ENCODE data around the gene BTN1A1.
"Not testable (repeated sequence)": the region's sequence is repeated elsewhere in the genome, so short reads cannot be mapped to it uniquely, and the experiment has no call there.

BTN1A1 gene

DNA sequence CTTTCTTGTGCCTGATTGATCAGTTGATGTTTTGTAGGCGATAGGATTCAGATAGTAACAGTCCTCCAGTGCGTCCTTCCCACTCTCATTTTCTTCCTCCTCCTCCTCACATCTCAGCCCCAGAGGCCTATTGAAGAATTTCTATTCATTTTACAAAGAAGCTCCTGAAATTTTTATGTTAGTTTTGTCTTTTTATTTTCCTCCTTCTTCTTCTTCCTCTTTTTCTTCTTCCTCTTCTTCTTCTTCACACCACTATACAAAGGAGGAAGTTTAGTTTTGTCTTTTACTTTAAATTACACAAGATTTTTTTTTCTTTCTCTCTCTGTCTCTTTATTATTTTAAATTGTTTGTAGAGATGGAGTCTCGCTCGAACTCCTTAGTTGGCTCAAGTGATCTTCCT, 23.2 kb upstream of the BTN1A1 start:
- DNase-seq = no peak

DNA sequence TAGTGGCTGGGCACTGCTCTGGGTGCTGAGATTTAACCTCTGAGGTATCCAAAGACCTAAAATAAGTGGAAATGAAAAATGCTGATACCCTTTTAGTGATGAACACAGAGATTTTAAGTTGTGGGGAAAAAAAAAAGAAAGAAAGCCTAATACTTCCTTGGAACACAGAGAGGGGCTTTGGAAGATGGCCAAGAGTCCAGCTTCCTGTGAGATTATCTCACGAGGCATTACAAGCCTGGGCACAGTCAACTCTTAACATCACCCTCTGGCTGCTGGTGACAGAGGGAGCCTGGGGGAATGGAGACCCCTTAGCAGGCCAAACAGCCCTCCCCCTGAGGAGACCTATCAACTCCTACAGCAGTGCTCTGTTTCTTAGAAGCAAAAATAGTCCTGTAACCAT, 22.7 kb upstream of the BTN1A1 start:
- no peak for DNase-seq

DNA sequence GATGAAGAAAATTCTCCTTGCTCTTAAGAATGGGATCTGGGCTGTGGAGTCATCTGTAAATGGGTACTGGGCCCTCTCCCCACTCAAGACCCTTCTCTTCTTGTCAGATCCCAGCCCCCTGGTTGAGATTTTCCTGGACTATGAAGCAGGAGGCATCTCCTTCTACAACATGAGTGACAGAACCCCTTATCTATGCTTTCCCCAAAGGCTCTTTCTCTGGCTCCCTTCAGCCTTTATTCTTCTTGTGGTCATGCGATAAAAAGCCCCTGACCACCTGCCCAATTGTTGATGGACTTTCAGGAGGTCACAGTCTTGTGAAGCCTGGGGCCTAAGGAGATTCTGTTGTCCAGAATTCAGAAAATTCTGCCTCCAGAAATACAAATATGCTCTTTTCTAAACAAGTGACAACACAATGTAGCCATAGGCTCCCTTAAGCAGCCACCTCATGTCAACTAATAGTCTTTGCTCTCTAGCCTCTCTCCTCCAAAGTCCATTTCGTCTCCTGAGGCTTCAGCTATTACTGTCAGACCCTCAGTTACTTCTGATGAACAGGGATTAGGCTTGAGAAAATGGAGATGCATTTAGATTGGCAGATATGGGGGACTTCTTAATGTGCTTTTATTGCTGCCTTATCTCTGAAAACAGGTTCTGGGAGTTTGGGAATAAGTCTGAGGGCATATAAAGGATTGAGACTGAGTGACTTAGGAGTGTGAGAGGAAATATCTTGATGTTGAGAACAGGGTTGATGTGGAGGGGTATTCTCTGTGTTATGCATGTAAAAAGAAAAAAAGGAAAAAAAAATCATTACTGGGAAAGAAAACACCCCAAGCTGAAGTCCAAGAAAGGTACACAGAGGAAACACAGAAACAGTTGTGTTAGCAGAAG, 21.8 kb upstream of the BTN1A1 start:
- no peak for DNase-seq

DNA sequence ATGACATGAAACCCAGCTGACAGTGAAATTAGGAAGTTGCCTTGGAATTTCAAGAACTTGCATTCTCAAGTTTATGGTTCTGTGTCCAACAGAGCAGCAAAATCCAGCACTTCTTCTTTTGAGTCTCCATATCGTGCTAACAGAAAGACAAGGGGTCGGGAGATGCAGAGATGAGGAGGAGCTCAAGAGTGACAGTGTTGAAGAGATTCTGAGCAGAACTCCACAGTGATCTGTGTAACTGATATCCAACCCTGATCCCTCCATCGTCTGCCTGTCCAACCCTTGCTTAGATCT, 21.2 kb upstream of the BTN1A1 start:
- no peak for DNase-seq

DNA sequence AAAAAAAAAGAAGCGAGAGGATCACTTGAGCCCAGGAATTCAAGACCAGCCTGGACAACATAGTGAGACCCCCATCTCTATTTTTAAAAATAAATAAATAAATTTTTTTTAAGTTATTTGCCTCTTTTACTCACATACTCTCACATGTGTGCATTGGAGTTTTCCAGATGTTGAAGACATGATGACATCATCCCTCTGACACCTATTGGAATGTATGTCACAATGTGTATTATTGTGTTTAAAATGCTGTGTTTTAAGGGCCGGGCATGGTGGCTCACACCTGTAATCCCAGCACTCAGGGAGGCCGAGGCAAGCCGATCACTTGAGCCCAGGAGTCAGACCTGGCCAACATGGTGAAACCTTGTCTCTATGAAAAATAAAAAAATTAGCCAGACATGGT, 17.8 kb upstream of the BTN1A1 start:
- no peak for DNase-seq

DNA sequence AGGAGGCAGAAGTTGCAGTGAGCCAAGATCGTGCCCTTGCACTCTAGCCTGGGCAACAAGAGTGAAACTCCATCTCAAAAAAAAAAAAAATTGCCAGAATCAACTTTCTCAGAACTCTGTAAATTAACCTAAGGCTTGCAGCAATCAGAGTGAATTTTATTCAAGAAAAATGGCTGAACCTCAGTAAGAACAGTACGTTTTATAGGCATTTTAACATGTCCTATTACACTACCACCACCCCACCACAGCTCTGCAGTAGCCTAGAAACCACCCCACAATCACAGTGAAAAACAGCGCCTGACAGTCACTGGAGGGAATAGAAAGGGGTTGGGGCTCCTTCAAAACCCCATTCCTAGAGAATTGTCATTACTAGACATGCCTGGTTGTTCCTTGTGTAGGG, 16.4 kb upstream of the BTN1A1 start:
- no peak for DNase-seq

DNA sequence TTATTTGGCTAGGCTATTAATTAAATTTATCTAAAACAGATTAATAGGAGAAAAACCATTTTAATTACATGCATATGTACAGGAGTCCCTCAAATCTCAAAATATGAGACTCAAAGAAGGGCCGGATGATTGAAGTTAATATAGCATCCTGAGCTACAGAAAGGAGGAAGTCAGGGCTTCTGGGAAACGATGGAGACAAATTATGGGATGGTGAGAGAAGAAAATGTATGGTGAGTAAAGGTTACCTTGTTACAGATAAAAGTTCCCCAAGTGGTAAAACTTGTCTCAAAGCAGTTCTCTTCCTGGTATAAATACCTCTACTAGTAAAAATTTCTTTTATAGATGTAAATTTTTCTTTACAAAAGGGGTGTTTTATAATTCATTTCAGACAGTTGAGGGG, 15.9 kb upstream of the BTN1A1 start:
- DNase-seq = no peak

DNA sequence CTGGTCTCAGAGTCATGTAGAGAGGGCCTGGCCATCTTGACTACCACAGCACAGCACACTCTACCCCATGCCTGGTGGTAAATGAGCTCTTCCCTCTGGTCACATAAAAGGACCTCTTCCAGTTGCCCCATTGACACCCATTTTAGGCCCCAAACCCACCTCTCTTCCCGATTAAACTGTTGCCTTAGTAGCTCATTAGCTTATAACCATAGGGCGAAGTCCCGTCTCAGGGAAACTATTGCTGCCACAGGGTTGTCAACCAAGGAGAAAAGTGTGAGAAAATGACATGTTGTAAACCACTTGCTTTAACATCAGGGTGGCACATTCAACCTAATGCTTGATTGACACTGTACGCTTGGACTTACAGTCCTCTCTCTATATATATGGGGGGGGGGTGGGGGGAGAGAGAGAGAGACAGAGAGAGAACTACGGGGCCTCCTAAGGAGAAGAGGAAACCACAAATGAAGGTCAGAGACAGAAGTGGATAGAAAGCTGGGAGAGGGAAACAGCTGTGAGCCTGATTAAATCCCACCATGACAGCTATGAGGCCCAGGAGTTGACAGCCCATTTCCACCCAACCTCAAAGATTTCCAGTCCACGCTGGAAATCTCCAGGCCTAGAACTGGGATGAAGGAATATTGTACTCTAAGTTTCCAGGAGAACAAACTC, 14.9 kb upstream of the BTN1A1 start:
- DNase-seq = no peak

DNA sequence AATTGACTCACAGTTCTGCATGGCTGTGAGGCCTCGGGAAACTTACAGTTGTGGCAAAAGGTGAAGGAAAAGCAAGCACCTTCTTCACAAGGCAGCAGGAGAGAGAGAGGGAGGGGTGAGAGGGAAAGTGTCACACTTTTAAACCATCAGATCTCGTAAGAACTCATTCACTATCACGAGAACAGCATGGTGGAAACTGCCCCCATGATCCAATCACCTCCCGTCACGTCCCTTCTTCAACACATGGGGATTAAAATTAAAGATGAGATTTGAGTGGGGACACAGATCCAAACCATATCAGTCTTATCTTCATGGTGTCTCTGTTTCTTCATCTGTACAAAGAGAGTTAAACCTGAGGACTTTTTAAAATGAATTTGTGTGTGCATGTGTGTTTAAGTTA, 13.7 kb upstream of the BTN1A1 start:
- no peak for DNase-seq

DNA sequence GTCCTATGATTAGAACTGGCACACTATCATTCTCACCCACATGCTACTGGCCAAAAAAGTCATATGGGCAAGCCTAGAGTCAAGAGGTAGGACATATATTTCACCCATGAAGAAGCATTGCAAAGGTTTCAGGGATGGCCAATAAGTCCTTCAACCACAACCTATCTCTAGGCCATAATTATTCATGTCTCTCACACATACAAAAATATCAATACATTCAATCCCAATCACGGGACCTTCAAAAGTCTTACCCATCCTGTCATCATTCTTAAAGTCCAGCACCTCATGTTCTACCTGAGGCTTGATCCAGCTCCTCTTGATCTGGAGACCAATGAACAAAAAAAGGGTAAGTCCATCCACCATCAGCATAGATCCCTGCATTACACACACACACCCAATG, 12.6 kb upstream of the BTN1A1 start:
- no peak for DNase-seq

DNA sequence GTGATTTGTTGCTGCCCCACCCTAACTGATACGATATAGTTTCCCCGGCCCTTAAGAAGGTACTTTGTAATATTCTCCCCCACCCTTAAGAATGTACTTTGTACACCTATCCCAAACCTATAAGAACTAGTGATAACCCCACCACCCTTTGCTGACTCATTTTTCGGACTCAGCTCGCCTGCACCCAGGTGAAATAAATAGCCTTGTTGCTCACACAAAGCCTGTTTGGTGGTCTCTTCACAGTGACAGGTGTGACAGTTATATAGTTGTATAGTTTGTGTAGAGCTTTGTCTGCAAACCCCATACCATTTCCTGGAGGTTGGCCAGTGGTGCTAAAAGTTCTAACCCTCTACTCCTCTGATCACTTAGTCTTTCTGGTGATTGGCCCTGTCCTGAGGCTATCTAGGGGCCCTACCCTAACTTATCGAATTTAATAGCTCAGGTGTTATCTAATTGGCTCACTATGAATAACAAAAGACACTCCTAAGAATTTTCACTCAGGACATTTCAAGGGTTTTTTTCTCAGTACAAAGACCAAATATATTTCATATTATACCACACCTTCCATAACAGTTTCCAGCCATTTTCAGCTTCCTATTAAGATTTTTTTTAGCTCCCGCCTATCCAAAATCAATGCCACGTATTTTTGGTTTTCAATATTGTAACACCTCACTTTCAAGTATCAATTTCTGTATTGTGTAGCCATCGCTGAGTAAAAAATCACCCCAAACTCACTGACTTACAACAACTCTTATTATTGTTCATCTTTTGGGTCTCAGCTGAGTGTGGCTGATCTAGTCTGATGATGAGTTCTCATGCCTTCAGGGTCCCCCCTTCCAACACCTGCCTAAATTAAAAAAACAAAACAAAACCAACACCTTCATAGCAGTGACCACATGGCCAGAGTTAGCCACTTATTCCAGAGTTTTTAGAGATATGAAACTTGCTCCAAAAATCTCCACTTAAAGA, 9.8 kb upstream of the BTN1A1 start:
- no peak for DNase-seq

DNA sequence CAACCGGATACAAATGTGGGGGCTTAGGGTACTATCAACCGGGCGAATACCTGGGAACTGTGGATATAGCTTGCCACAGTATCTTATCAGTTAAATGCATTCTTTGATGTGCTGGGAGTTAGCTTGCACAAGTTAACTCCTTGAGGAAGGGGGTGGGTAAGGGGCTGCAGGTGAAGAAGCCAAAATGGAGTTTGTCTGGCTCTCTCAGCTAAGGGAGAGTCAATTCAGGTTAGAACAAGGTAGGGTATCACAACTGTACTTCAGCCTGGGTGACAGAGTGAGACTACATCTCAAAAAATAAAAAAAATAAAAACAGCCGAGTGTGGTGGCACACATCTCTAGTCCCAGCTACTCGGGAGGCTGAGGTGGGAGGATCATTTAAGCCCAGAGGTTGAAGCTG, 8.5 kb upstream of the BTN1A1 start:
- DNase-seq = no peak

DNA sequence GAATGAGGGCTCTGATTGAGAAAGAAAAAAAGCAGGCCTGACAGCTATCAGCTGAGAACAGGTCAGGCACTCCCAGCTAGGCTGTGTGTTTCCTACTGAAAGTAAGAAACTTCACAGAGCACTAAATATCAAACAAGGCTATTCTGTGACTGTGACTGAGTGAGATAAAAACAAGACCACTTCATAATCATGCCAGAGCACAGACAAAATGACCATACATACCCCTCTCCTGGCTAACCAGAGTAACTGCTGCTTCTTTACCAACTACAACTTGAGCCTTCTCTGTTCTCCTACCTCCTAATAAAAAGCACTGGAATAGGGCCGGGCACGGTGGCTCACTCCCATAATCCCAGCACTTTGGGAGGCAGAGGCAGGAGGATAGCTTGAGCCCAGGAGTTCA, 6.8 kb upstream of the BTN1A1 start:
- DNase-seq = no peak

DNA sequence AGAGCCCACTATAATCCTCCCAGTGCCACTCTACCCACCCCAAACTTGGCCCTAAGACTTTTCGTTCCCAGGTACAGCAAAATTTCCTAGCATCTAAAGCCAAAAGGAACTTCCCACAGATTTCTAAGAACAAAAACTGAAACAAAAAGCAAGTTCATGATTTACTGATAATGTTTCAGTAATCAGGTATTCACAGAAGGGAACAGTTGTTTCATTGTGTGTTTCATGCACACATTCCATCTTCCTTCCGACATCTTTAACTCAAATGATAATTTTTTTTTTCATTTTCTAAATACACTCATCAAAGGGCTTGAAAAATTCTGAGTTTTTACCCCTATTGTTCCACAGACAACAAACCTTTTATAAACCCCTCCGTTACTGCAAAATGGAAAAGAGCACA, 6.0 kb upstream of the BTN1A1 start:
- DNase-seq = no peak

DNA sequence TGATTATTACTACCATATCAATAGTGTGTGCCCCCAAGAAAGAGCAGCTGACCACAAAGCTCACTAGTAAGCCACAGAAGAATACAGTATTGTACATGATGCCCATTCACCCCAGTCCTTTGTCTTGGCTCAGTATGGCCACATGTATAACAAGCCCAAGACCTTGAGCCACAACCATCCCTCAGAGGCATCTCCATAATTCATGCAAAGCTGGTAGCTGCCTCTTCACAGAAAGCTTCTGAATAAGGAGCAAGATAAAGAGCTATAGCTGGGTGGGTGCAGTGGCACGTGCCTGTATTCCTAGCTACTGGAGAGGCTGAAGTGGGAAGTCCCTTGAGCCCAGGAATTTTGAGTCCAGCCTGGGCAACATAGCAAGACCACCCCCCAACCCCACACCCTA, 4.8 kb upstream of the BTN1A1 start:
- no peak for DNase-seq

DNA sequence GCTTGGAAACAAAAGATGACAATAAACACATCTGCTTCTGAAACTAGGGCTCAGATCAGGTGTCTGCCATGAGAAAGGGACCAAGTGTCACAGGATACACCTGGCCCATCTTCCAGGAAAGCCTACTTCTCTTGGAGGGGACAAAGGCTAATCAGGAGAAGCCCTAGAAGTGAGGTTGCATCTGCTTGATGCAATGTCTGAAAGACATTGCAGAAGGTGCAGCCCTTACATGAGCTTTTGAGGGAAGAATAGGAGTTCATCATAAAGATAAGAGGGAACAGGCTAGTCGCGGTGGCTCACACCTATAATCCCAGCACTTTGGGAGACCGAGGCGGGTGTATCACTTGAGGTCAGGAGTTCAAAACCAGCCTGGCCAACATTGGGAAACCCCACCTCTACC, 2.5 kb upstream of the BTN1A1 start:
- DNase-seq = no peak

DNA sequence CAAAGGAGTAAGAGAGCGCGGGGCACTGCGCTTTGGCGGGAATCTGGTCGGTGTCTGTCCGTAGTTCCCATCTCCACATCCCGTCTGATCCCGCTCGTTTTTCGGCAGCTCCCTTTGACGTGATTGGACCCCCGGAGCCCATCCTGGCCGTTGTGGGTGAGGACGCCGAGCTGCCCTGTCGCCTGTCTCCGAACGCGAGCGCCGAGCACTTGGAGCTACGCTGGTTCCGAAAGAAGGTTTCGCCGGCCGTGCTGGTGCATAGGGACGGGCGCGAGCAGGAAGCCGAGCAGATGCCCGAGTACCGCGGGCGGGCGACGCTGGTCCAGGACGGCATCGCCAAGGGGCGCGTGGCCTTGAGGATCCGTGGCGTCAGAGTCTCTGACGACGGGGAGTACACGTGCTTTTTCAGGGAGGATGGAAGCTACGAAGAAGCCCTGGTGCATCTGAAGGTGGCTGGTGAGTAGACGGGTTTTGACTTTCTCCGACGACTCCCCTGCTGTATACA, 1.4 kb downstream of the BTN1A1 start:
- peak in 2 of 4 experiments; percentile 4 to 12 for DNase-seq

DNA sequence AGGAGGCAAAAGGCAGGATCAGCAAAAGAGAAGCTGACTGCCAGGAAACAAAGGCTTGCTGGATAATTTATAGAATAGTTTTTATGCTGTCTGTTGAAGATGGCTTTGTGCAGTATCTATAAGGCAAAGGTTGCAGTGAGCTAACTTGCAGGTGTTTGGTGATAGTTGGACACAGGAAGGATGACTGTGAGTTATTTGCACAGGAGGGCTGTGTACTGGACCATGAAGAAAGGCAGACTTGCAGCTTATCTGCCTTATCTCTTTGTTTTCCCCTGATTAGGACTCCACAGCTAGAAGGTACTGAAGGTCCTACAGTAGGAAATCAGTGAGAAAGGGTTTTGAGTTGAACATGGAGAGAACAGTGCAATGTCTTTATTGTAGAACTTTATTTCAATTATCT, 2.1 kb downstream of the BTN1A1 start:
- no peak for DNase-seq

DNA sequence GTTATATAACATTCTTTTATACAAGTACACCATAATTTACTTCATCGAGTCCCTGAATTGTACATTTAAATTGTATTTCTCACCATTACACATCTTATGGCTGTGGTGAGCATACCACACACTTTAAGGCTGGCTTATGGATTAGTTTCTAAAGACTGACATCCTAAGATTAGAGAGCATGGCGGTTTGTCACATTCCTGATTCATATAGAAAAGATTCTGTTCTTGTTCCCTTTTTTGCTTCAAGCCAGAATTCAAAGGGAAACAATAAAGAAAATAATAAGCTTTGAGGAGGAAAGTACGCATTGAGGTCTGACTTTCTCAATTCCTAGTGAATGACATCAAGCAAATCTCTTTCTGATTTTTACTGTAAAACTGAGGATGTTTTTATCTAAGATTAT, 2.5 kb downstream of the BTN1A1 start:
- no peak for DNase-seq

DNA sequence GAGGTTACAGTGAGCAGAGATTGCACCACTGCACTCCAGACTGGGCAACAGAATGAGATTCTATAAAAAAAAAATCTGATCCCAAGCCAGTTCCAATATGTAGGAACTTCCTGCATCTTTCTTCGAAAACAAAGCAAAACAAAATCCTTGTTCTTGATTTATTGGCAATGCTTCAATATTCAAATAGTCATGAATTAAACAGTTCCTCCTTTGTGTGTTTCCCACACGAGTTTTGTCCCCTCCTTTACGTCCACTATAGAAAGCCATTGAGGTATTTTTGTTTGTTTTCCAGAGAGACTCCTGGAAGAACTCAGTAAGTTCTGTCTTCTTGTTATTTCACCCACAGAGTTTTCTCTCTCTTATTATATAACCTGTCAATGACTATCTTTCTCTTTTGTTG, 7.6 kb downstream of the BTN1A1 start:
- no peak for DNase-seq

DNA sequence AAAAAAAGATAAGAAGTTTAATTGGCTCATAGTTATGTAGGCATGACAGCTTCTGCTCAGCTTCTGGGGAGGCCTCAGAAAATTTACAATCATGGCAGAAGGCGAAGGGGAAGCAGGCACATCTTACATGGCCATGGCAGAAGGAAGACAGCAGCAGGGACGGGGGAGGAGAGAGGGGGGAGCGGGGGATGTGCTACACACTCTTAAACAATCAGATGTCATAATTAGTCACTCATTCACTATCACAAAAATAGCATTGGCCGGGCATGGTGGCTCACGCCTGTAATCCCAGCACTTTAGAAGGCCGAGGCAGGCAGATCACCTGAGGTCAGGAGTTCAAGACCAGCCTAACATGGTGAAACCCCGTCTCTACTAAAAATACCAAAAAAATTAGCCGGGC, 10.9 kb downstream of the BTN1A1 start:
- not testable (repeated sequence) for DNase-seq

DNA sequence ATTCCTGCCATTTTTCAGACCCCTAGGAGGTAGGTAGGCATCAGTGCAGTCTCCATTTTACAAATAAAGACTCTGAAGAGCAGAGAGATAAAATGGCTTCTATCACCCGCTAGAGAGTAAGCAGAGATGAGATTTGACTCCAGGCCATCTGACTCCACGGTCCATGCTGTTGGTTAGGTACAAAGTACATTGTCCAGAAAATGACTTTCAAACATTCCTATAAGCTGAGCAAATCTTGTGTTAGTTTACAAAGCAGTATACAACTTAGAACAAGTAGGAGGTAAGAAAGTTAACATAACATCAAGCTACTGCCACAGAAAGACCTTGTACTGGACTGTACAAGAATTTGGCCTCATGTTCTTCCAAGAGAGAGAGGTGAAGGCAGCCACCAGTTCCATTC, 14.9 kb downstream of the BTN1A1 start:
- no peak for DNase-seq

Measured in activated CD4-positive, CD25-positive, alpha-beta regulatory T cell (primary cell).